Ovary (tissue), 9 donors: ENCODE measurements around the gene CACFD1. TPM values are rescaled to one million over a fixed set of nuclear protein-coding genes. Genes with fewer than 3 reads are reported as not detected.

Experiments used
- DNase-seq, 5 donors: peaks; one replicate each; pipeline ENCODE4 v3.0.0-alpha.2; 2019 to 2020
- H3K27ac ChIP-seq, 2 donors: fragments of 200-600 bp; one replicate each; pipeline versions ENCODE4 v1.5.1 to v1.8.0; 2019 to 2022
- H3K27me3 ChIP-seq: fragments of 200-600 bp; one replicate; pipeline ENCODE4 v1.8.0; 2022
- H3K36me3 ChIP-seq: fragments of 200-600 bp; sonication (generic); one replicate; pipeline ENCODE4 v1.5.1; 2019
- H3K4me1 ChIP-seq: one replicate; pipeline ENCODE4 v1.8.1; 2013; ENCODE audit warnings: mild to moderate bottlenecking, moderate library complexity; ENCODE audit not compliant: insufficient read depth
- H3K4me3 ChIP-seq: fragments of 200-600 bp; sonication (generic); one replicate; pipeline ENCODE4 v1.5.1; 2017
- H3K9me3 ChIP-seq, 2 donors: fragments of 200-600 bp in 1 of 2; sonication (generic) in 1 of 2; one replicate each; pipeline versions ENCODE4 v1.5.1 to v1.8.1; 2013 to 2019; ENCODE audit warnings: mild to moderate bottlenecking in 1 of 2, moderate library complexity in 1 of 2
- EP300 ChIP-seq: sonication (generic); formaldehyde crosslinking; IDR thresholded peaks from one replicate; pipeline ENCODE4 v1.6.1; 2017; ENCODE audit warnings: antibody characterized with exemption
- POLR2A ChIP-seq: fragments of 450-650 bp; IDR thresholded peaks from one replicate; pipeline ENCODE4 v1.6.1; 2017; ENCODE audit warnings: antibody characterized with exemption, mild to moderate bottlenecking, moderate library complexity
- WGBS, 3 donors: extraction: QIAGEN DNeasy Blood & Tissue Kit in 1 of 3; methylation state at CpG; one replicate each; pipeline versions ENCODE4 v1.1.5 to v1.1.7; 2013 to 2017; 5-methylcytosine and 5-hydroxymethylcytosine counted together
- intact Hi-C, 4 donors: fragments of 100-400 bp; cut with DNase I; formaldehyde crosslinking; loops; one replicate each; pipeline versions ENCODE4 v1.11.0 to v1.15.1; 2022 to 2023
- polyA plus RNA-seq, 2 donors: library from polyadenylated mRNA; stranded (reverse); fragments of 200-250 nt in 1 of 2; fragments of 350-450 nt in 1 of 2; fragmentation: Illumina TruSeq in 1 of 2; extraction: RNeasy Lipid Tissue Mini Kit (QIAGEN cat#74804) in 1 of 2; gene quantifications; one replicate each; pipeline ENCODE4 v1.2.3, GENCODE V29; 2013 to 2014
- total RNA-seq, 7 donors: library from RNA; depleted of rRNA in 2 of 7; stranded (reverse); fragments of >200 nt in 2 of 7; fragmentation: NEBNext Ultra II Directional in 3 of 7; extraction: Animal tissue kit (Norgen Biotek cat#: 25700) in 3 of 7; gene quantifications; one replicate each; pipeline versions ENCODE4 v1.1.0 to v1.2.4, GENCODE V29; 2016 to 2023
- TF ChIP-seq, protein P1 (sequence below), 3 donors: fragments of 450-650 bp in 2 of 3; fragments of 200-600 bp in 1 of 3; IDR thresholded peaks; one replicate each; pipeline versions ENCODE4 v1.5.1 to v1.8.0; 2016 to 2022; ENCODE audit warnings: antibody characterized with exemption in 3 of 3, mild to moderate bottlenecking in 1 of 3
- donor health status: DM: no; HTN: no; CAD: no; lungs with moderate emphysema.
- donor health status: DM: no; HTN: no; CAD: no.
- donor health status: Bipolar disorder and iron deficiency.
- donor health status: DM: yes; HTN: yes; CAD: no.
- donor health status: DM: no; HTN: no; CAD: no.
- donor health status: DM: yes; HTN: yes; CAD: no.

The CACFD1 gene
- total and polyA plus RNA-seq, 9 donors: 1.6 to 23.4 (median 16.0) TPM

DNA sequence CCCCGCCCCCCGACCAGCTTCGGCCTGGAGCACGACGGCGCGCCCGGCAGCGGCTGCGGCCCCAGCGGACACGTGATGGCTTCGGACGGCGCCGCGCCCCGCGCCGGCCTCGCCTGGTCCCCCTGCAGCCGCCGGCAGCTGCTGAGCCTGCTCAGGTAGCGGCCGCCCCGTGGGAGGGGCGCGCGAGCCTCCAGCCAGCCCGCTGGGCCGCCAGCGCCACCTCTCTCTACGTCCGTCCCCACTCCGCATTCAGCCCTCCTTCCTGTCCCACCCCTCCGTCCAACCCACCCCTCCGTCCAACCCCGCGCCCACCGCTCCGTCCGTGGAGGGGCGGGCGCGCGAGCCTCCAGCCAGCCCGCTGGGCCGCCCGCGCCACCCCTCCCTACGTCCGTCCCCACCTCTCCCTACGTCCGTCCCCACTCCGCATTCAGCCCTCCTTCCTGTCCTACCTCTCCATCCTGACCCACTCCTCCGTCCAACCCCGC lies 31.1 kb upstream of the CACFD1 start:
- DNase-seq: no peak
- Histone ChIP-seq H3K4me1 (peaks cover 1% of the 10 kb centered on the region), H3K4me3 (no peak overlapping the region), H3K9me3 (no peaks in the 10 kb centered on the region), H3K27ac (no peak overlapping the region), H3K27me3 (no peaks in the 10 kb centered on the region), H3K36me3 (no peaks in the 10 kb centered on the region)
- WGBS, 3 donors: 1 to 2% (median 1%) methylated on average over 36 to 57 of the region's 57 CpGs
- intact Hi-C loops: no loop called here
- TF ChIP-seq EP300 (no peak), POLR2A (no peak)
- TF ChIP-seq, protein P1, sequence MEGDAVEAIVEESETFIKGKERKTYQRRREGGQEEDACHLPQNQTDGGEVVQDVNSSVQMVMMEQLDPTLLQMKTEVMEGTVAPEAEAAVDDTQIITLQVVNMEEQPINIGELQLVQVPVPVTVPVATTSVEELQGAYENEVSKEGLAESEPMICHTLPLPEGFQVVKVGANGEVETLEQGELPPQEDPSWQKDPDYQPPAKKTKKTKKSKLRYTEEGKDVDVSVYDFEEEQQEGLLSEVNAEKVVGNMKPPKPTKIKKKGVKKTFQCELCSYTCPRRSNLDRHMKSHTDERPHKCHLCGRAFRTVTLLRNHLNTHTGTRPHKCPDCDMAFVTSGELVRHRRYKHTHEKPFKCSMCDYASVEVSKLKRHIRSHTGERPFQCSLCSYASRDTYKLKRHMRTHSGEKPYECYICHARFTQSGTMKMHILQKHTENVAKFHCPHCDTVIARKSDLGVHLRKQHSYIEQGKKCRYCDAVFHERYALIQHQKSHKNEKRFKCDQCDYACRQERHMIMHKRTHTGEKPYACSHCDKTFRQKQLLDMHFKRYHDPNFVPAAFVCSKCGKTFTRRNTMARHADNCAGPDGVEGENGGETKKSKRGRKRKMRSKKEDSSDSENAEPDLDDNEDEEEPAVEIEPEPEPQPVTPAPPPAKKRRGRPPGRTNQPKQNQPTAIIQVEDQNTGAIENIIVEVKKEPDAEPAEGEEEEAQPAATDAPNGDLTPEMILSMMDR (IDR thresholded peaks at IDR 0.05): no peak

DNA sequence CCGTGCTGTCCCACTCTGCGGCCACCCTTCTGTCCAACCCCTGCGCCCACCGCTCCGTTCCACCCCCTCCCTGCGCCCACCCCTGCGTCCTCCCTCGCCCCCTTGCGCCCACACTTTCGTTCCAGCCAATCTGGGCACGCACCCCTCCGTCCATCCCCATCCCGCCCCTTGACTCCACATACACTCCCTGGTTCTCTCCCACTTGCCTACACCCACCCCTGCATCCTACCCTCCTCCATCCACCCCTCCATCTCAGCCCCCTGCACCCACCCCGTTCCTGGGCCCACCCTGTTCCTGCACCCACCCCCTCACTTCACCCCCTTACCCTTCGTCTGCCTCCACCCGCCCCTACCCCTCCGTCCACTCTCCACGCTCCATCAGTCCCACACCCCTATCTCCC lies 30.6 kb upstream of the CACFD1 start:
- TF ChIP-seq POLR2A (no peak), EP300 (no peak)
- TF ChIP-seq, protein P1 (IDR thresholded peaks at IDR 0.05): no peak
- DNase-seq: no peak
- intact Hi-C loops: no loop called here
- Histone ChIP-seq H3K36me3 (no peaks in the 10 kb centered on the region), H3K9me3 (no peaks in the 10 kb centered on the region), H3K4me3 (no peak overlapping the region), H3K27ac (no peak overlapping the region), H3K4me1 (peaks cover 1% of the 10 kb centered on the region), H3K27me3 (no peaks in the 10 kb centered on the region)
- WGBS, 3 donors: 2 to 8% (median 6%) methylated on average over 13 to 18 of the region's 18 CpGs

DNA sequence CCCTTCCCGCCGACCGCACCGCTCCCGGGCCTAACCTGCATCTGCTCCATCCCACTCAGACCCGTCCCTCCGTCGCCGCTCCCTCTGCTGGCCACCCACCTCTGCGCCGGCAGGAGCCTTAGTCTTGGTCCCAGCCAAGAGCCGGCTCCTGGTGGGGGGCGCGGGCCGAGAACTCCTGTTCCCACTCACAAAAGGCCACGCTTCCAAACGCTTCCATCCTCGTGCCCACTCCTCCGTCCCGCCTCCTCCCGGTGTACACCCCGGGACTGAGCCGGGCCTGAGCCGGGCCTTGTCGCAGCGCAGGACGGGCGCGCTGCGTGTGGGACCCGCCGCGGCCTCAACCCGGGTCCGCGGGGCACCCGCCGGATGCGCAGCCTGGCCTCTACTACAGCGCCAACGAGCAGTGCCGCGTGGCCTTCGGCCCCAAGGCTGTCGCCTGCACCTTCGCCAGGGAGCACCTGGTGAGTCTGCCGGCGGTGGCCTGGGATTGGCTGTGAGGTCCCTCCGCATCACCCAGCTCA lies 30.1 kb upstream of the CACFD1 start:
- Histone ChIP-seq H3K27me3 (no peaks in the 10 kb centered on the region), H3K27ac (no peak overlapping the region), H3K4me3 (no peak overlapping the region), H3K36me3 (no peaks in the 10 kb centered on the region), H3K9me3 (no peaks in the 10 kb centered on the region), H3K4me1 (peaks cover 1% of the 10 kb centered on the region)
- intact Hi-C loops: no loop called here
- WGBS, 3 donors: 26 to 38% (median 38%) methylated on average over 44 to 49 of the region's 49 CpGs
- DNase-seq: no peak
- TF ChIP-seq EP300 (no peak), POLR2A (no peak)
- TF ChIP-seq, protein P1 (IDR thresholded peaks at IDR 0.05): no peak

DNA sequence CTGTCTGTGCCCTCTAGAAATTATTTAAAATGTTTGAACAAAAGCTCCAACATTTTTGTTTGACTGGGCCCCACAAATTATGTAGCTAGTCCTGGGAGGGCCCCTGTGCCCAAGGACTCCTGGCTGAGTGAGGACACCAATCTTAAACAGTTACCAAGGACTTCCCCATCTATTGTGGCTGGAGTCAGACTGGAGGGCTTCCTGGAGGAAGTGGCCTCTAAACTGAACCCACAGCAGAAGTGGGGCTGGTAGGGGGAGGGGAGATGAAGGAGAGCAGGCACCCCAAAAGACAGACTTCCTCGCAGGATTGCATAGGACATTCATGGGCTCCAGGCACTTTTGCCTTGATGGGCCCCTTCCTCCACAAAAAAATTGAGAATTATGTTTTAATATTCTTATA lies 29.5 kb upstream of the CACFD1 start:
- no peak for TF ChIP-seq EP300
- no peak for TF ChIP-seq POLR2A
- TF ChIP-seq, protein P1 (IDR thresholded peaks at IDR 0.05): no peak
- no peak for DNase-seq
- no peak overlapping the region for H3K27ac ChIP-seq
- H3K9me3 ChIP-seq: no peaks in the 10 kb centered on the region
- H3K27me3 ChIP-seq: no peaks in the 10 kb centered on the region
- H3K4me3 ChIP-seq: no peak overlapping the region
- 90 to 100% (median 96%) methylated on average over 1 of the region's 1 CpG for WGBS, 3 donors
- intact Hi-C loops: no loop called here
- no peaks in the 10 kb centered on the region for H3K36me3 ChIP-seq
- peaks cover 1% of the 10 kb centered on the region for H3K4me1 ChIP-seq
